ENCODE data around the gene ARSG. TPM values are rescaled to one million over a fixed set of nuclear protein-coding genes. Genes with fewer than 3 reads are reported as not detected.
A peak's percentile ranks its signal among the peaks of the same experiment; 100 is the strongest.

The ARSG gene
- total and polyA plus RNA-seq, 2 of the 13 experiments (the other 11 are each of a cell fraction or from before 2014, with no cell fraction given): 3.7 to 15.2 TPM

DNA sequence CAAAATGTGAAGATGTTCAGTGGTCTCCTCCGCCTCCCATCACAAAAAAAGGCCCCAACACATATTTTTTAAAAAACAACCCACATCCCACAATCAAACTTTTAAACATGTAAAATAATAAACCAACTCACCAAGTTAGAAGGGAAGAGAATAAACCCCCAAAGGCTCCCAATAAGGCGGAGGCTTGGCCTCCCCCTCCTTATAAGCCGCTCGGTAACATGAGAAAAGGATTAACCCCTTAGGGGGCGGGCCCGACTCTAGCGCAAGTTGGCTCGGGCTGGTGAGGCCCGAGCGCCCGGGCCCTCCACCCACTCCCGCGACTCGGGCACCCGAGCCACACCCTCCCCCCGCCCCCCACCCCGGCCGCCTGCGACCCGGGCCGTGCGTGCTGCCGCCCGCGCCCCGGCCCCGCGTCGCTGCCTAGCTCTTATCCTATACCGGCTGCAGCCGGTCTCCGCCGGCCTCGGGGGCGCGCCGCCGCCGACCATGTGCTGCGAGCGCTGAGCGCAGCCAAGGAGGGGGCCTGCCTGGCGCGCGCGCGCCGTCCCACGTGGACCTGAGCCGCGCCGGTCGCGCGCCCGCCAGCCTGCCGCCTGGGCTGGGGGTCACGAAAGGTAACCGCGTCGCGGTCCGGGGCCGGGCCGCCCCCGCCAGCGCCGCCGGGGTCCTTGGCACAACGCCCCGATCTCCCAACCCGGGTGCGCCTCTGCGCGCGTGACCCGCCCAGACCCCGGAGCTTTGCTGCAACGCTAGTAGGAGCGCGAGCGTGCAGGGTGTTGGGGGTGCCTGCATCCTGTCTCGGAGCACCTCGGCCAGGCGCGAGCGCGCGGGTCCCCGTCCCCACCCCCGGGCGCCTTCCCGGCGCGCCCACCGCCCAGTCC is at the start of gene ARSG, which contains the start of gene SLC16A6 (continued):
- peak; percentile 81 for TF ChIP-seq HOXA3 (CRISPR knock-in tag; IDR thresholded peaks at IDR 0.05)
- TF ChIP-seq ZNF546 (CRISPR knock-in tag; conservative IDR thresholded peaks at IDR 0.05): no peak; the same call in 1 of the 2 replicates
- TF ChIP-seq ZKSCAN5 (CRISPR knock-in tag; IDR thresholded peaks at IDR 0.05): no peak
- TF ChIP-seq, protein P1, sequence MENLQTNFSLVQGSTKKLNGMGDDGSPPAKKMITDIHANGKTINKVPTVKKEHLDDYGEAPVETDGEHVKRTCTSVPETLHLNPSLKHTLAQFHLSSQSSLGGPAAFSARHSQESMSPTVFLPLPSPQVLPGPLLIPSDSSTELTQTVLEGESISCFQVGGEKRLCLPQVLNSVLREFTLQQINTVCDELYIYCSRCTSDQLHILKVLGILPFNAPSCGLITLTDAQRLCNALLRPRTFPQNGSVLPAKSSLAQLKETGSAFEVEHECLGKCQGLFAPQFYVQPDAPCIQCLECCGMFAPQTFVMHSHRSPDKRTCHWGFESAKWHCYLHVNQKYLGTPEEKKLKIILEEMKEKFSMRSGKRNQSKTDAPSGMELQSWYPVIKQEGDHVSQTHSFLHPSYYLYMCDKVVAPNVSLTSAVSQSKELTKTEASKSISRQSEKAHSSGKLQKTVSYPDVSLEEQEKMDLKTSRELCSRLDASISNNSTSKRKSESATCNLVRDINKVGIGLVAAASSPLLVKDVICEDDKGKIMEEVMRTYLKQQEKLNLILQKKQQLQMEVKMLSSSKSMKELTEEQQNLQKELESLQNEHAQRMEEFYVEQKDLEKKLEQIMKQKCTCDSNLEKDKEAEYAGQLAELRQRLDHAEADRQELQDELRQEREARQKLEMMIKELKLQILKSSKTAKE (CRISPR knock-in tag; IDR thresholded peaks at IDR 0.05; ENCODE audit: borderline replicate concordance): no peak
- TF ChIP-seq HMGA1 (CRISPR knock-in tag; conservative IDR thresholded peaks at IDR 0.05): no peak
- TF ChIP-seq NCOA5 (CRISPR knock-in tag; IDR thresholded peaks at IDR 0.05): no peak
- TF ChIP-seq, protein P2, sequence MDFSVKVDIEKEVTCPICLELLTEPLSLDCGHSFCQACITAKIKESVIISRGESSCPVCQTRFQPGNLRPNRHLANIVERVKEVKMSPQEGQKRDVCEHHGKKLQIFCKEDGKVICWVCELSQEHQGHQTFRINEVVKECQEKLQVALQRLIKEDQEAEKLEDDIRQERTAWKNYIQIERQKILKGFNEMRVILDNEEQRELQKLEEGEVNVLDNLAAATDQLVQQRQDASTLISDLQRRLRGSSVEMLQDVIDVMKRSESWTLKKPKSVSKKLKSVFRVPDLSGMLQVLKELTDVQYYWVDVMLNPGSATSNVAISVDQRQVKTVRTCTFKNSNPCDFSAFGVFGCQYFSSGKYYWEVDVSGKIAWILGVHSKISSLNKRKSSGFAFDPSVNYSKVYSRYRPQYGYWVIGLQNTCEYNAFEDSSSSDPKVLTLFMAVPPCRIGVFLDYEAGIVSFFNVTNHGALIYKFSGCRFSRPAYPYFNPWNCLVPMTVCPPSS (IDR thresholded peaks at IDR 0.05): no peak
- TF ChIP-seq, protein P3, sequence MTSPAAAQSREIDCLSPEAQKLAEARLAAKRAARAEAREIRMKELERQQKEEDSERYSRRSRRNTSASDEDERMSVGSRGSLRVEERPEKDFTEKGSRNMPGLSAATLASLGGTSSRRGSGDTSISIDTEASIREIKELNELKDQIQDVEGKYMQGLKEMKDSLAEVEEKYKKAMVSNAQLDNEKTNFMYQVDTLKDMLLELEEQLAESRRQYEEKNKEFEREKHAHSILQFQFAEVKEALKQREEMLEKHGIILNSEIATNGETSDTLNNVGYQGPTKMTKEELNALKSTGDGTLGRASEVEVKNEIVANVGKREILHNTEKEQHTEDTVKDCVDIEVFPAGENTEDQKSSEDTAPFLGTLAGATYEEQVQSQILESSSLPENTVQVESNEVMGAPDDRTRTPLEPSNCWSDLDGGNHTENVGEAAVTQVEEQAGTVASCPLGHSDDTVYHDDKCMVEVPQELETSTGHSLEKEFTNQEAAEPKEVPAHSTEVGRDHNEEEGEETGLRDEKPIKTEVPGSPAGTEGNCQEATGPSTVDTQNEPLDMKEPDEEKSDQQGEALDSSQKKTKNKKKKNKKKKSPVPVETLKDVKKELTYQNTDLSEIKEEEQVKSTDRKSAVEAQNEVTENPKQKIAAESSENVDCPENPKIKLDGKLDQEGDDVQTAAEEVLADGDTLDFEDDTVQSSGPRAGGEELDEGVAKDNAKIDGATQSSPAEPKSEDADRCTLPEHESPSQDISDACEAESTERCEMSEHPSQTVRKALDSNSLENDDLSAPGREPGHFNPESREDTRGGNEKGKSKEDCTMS (CRISPR knock-in tag; conservative IDR thresholded peaks at IDR 0.05): no peak
- TF ChIP-seq RBFOX2 (IDR thresholded peaks at IDR 0.05; ENCODE audit: low read depth, low read length): no peak
- no peak for TF ChIP-seq ZSCAN22 (CRISPR knock-in tag; IDR thresholded peaks at IDR 0.05)
- TF ChIP-seq ZNF230 (CRISPR knock-in tag; IDR thresholded peaks at IDR 0.05): no peak
- TF ChIP-seq, protein P4, sequence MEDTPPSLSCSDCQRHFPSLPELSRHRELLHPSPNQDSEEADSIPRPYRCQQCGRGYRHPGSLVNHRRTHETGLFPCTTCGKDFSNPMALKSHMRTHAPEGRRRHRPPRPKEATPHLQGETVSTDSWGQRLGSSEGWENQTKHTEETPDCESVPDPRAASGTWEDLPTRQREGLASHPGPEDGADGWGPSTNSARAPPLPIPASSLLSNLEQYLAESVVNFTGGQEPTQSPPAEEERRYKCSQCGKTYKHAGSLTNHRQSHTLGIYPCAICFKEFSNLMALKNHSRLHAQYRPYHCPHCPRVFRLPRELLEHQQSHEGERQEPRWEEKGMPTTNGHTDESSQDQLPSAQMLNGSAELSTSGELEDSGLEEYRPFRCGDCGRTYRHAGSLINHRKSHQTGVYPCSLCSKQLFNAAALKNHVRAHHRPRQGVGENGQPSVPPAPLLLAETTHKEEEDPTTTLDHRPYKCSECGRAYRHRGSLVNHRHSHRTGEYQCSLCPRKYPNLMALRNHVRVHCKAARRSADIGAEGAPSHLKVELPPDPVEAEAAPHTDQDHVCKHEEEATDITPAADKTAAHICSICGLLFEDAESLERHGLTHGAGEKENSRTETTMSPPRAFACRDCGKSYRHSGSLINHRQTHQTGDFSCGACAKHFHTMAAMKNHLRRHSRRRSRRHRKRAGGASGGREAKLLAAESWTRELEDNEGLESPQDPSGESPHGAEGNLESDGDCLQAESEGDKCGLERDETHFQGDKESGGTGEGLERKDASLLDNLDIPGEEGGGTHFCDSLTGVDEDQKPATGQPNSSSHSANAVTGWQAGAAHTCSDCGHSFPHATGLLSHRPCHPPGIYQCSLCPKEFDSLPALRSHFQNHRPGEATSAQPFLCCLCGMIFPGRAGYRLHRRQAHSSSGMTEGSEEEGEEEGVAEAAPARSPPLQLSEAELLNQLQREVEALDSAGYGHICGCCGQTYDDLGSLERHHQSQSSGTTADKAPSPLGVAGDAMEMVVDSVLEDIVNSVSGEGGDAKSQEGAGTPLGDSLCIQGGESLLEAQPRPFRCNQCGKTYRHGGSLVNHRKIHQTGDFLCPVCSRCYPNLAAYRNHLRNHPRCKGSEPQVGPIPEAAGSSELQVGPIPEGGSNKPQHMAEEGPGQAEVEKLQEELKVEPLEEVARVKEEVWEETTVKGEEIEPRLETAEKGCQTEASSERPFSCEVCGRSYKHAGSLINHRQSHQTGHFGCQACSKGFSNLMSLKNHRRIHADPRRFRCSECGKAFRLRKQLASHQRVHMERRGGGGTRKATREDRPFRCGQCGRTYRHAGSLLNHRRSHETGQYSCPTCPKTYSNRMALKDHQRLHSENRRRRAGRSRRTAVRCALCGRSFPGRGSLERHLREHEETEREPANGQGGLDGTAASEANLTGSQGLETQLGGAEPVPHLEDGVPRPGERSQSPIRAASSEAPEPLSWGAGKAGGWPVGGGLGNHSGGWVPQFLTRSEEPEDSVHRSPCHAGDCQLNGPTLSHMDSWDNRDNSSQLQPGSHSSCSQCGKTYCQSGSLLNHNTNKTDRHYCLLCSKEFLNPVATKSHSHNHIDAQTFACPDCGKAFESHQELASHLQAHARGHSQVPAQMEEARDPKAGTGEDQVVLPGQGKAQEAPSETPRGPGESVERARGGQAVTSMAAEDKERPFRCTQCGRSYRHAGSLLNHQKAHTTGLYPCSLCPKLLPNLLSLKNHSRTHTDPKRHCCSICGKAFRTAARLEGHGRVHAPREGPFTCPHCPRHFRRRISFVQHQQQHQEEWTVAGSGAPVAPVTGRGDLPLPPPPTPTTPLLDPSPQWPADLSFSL (CRISPR knock-in tag; IDR thresholded peaks at IDR 0.05): no peak
- TF ChIP-seq ZNF317 (CRISPR knock-in tag; IDR thresholded peaks at IDR 0.05): no peak
- TF ChIP-seq RFX1 (IDR thresholded peaks at IDR 0.05): no peak
- no peak; the same call in 1 of the 2 replicates for TF ChIP-seq KLF12 (CRISPR knock-in tag; IDR thresholded peaks at IDR 0.05; ENCODE audit: borderline replicate concordance)
- no peak for TF ChIP-seq ZNF562 (CRISPR knock-in tag; IDR thresholded peaks at IDR 0.05; ENCODE audit: borderline replicate concordance)
- TF ChIP-seq SCMH1 (CRISPR knock-in tag; IDR thresholded peaks at IDR 0.05; ENCODE audit: borderline replicate concordance): no peak
